Central memory CD4-positive, alpha-beta T cell (primary cell): ENCODE data around the gene IFITM10.

ENCODE experiments used
- DNase-seq: peaks from one replicate; pipeline ENCODE4 v3.0.0; 2022

IFITM10 gene

GRCh38 chr11:1706634-1707400 lies 43.6 kb downstream of the IFITM10 start:
- DNase-seq: no peak

- no peak for DNase-seq
Measured at GRCh38 chr11:1705126-1706052, 45.0 kb downstream of the IFITM10 start.

- no peak for DNase-seq
Measured at GRCh38 chr11:1703146-1703545, 47.2 kb downstream of the IFITM10 start.

GRCh38 chr11:1702506-1702905 lies 47.9 kb downstream of the IFITM10 start:
- DNase-seq: no peak

- DNase-seq: no peak
Measured at GRCh38 chr11:1701091-1701807, 49.1 kb downstream of the IFITM10 start.

GRCh38 chr11:1699771-1700170 lies 50.6 kb downstream of the IFITM10 start:
- DNase-seq: no peak

- no peak for DNase-seq
Measured at GRCh38 chr11:1696608-1697570, 53.5 kb downstream of the IFITM10 start, which contains the start of gene KRTAP5-6. Gene KRTAP5-6, plus strand, starts transcription at chr11:1697195. Its CDS starts 51 bp downstream, at chr11:1697246.

GRCh38 chr11:1695548-1696108 lies 54.8 kb downstream of the IFITM10 start:
- no peak for DNase-seq

- DNase-seq: no peak
Measured at GRCh38 chr11:1694846-1695547, 55.4 kb downstream of the IFITM10 start.

GRCh38 chr11:1694064-1694845 lies 56.1 kb downstream of the IFITM10 start:
- peak; percentile 61 for DNase-seq

- peak; percentile 60 for DNase-seq
Measured at GRCh38 chr11:1693327-1694063, 56.9 kb downstream of the IFITM10 start.

GRCh38 chr11:1692708-1693326 lies 57.6 kb downstream of the IFITM10 start:
- no peak for DNase-seq

- no peak for DNase-seq
Measured at GRCh38 chr11:1691878-1692707, 58.3 kb downstream of the IFITM10 start.

- no peak for DNase-seq
Measured at GRCh38 chr11:1691026-1691877, 59.1 kb downstream of the IFITM10 start.

- DNase-seq: no peak
Measured at GRCh38 chr11:1690167-1691025, 60.0 kb downstream of the IFITM10 start.
